ES-I3 (cell line): Measurements from ENCODE around the gene SNRPA1.

ENCODE experiments used
- H3K36me3 ChIP-seq: 2 replicates; pipeline ENCODE4 v1.6.1; 2013; ENCODE audit warnings: mild to moderate bottlenecking, low read length, control low read depth, moderate library complexity; ENCODE audit not compliant: insufficient read depth
- H3K4me1 ChIP-seq: 2 replicates; pipeline ENCODE4 v1.6.1; 2013; ENCODE audit warnings: mild to moderate bottlenecking, control low read depth, low read length; ENCODE audit not compliant: insufficient read depth
- H3K9ac ChIP-seq: 2 replicates; pipeline ENCODE4 v1.6.1; 2013; ENCODE audit warnings: low read depth, mild to moderate bottlenecking, low read length, moderate library complexity
- H3K9me3 ChIP-seq: 2 replicates; pipeline ENCODE4 v1.6.1; 2013; ENCODE audit warnings: mild to moderate bottlenecking, low read length, moderate library complexity; ENCODE audit not compliant: control insufficient read depth, insufficient read depth

SNRPA1 gene

GRCh38 chr15:101250341-101250831 is 44.7 kb downstream of the SNRPA1 start:
- Histone ChIP-seq H3K9me3 (no peaks in the 10 kb centered on the region), H3K36me3 (peaks cover 5% of the 10 kb centered on the region; the same call in 1 of the 2 replicates), H3K9ac (peak overlapping the region; percentile 75), H3K4me1 (peaks cover 24% of the 10 kb centered on the region; the same call in 1 of the 2 replicates)

GRCh38 chr15:101248274-101248673 is 46.8 kb downstream of the SNRPA1 start:
- no peak overlapping the region for H3K9ac ChIP-seq
- H3K4me1 ChIP-seq = peaks cover 36% of the 10 kb centered on the region
- no peaks in the 10 kb centered on the region for H3K9me3 ChIP-seq
- peaks cover 5% of the 10 kb centered on the region; the same call in 1 of the 2 replicates for H3K36me3 ChIP-seq

- Histone ChIP-seq H3K4me1 (peaks cover 44% of the 10 kb centered on the region), H3K36me3 (peaks cover 11% of the 10 kb centered on the region; the same call in 1 of the 2 replicates), H3K9me3 (no peaks in the 10 kb centered on the region), H3K9ac (no peak overlapping the region)
These were observed 48.0 kb downstream of the SNRPA1 start for GRCh38 chr15:101246824-101247745.

GRCh38 chr15:101246391-101246790 is 48.7 kb downstream of the SNRPA1 start:
- no peaks in the 10 kb centered on the region for H3K9me3 ChIP-seq
- no peak overlapping the region for H3K9ac ChIP-seq
- H3K36me3 ChIP-seq = peaks cover 11% of the 10 kb centered on the region; the same call in 1 of the 2 replicates
- peaks cover 47% of the 10 kb centered on the region for H3K4me1 ChIP-seq

GRCh38 chr15:101244889-101245668 is 50.0 kb downstream of the SNRPA1 start:
- Histone ChIP-seq H3K9me3 (no peaks in the 10 kb centered on the region), H3K36me3 (peaks cover 11% of the 10 kb centered on the region; the same call in 1 of the 2 replicates), H3K4me1 (peaks cover 47% of the 10 kb centered on the region), H3K9ac (no peak overlapping the region)

GRCh38 chr15:101244036-101244781 is 50.8 kb downstream of the SNRPA1 start:
- Histone ChIP-seq H3K4me1 (peaks cover 47% of the 10 kb centered on the region), H3K36me3 (peaks cover 11% of the 10 kb centered on the region; the same call in 1 of the 2 replicates), H3K9me3 (no peaks in the 10 kb centered on the region), H3K9ac (no peak overlapping the region)

- H3K9ac ChIP-seq = no peak overlapping the region
- H3K9me3 ChIP-seq = no peaks in the 10 kb centered on the region
- H3K4me1 ChIP-seq = peaks cover 47% of the 10 kb centered on the region
- H3K36me3 ChIP-seq = peaks cover 11% of the 10 kb centered on the region; the same call in 1 of the 2 replicates
These were observed 51.6 kb downstream of the SNRPA1 start for GRCh38 chr15:101243420-101243819.

- Histone ChIP-seq H3K9me3 (no peaks in the 10 kb centered on the region), H3K4me1 (peaks cover 43% of the 10 kb centered on the region), H3K36me3 (peaks cover 11% of the 10 kb centered on the region; the same call in 1 of the 2 replicates), H3K9ac (no peak overlapping the region)
These were observed 52.1 kb downstream of the SNRPA1 start for GRCh38 chr15:101242999-101243336.

GRCh38 chr15:101242160-101242998 is 52.7 kb downstream of the SNRPA1 start:
- Histone ChIP-seq H3K36me3 (peaks cover 11% of the 10 kb centered on the region; the same call in 1 of the 2 replicates), H3K9ac (no peak overlapping the region), H3K9me3 (no peaks in the 10 kb centered on the region), H3K4me1 (peaks cover 37% of the 10 kb centered on the region)

- no peaks in the 10 kb centered on the region for H3K9me3 ChIP-seq
- peaks cover 31% of the 10 kb centered on the region for H3K4me1 ChIP-seq
- H3K36me3 ChIP-seq = peaks cover 6% of the 10 kb centered on the region; the same call in 1 of the 2 replicates
- no peak overlapping the region for H3K9ac ChIP-seq
These were observed 54.7 kb downstream of the SNRPA1 start for GRCh38 chr15:101240358-101240757.

GRCh38 chr15:101239724-101240136 is 55.3 kb downstream of the SNRPA1 start:
- no peaks in the 10 kb centered on the region for H3K9me3 ChIP-seq
- H3K4me1 ChIP-seq = peaks cover 28% of the 10 kb centered on the region
- H3K36me3 ChIP-seq = peaks cover 6% of the 10 kb centered on the region; the same call in 1 of the 2 replicates
- no peak overlapping the region for H3K9ac ChIP-seq

GRCh38 chr15:101237251-101237650 is 57.8 kb downstream of the SNRPA1 start:
- no peaks in the 10 kb centered on the region for H3K9me3 ChIP-seq
- H3K4me1 ChIP-seq = peaks cover 4% of the 10 kb centered on the region; the same call in 1 of the 2 replicates
- H3K9ac ChIP-seq = no peak overlapping the region
- peaks cover 10% of the 10 kb centered on the region; the same call in 1 of the 2 replicates for H3K36me3 ChIP-seq

GRCh38 chr15:101233651-101234280 is 61.3 kb downstream of the SNRPA1 start:
- Histone ChIP-seq H3K9ac (no peak overlapping the region), H3K9me3 (no peaks in the 10 kb centered on the region), H3K36me3 (peaks cover 9% of the 10 kb centered on the region; the same call in 1 of the 2 replicates), H3K4me1 (no peaks in the 10 kb centered on the region)
